Thyroid gland (tissue), 4 donors: Measurements from ENCODE around the gene LEP. TPM values are rescaled to one million over a fixed set of nuclear protein-coding genes. Genes with fewer than 3 reads are reported as not detected.

Experiments used
- DNase-seq, 2 donors: peaks; one replicate each; pipeline ENCODE4 v3.0.0-alpha.2; 2019
- H3K27ac ChIP-seq, 3 donors: fragments of 200-600 bp; sonication (generic); 1 replicate in 2 of 3; 2 replicates in 1 of 3; pipeline ENCODE4 v1.5.1; 2016 to 2019; ENCODE audit warnings: mild to moderate bottlenecking in 1 of 3, moderate library complexity in 1 of 3
- H3K27me3 ChIP-seq: fragments of 200-600 bp; sonication (generic); one replicate; pipeline ENCODE4 v1.5.1; 2019
- H3K36me3 ChIP-seq, 2 donors: fragments of 200-600 bp; sonication (generic); one replicate each; pipeline ENCODE4 v1.5.1; 2016 to 2019
- H3K4me1 ChIP-seq, 2 donors: fragments of 200-600 bp; sonication (generic); one replicate each; pipeline ENCODE4 v1.5.1; 2017 to 2019
- H3K4me3 ChIP-seq, 3 donors: fragments of 200-600 bp; sonication (generic); replicated peaks in 1 of 3; 1 replicate in 2 of 3; 2 replicates in 1 of 3; pipeline ENCODE4 v1.5.1; 2016; ENCODE audit warnings: mild to moderate bottlenecking in 1 of 3
- H3K9me3 ChIP-seq: fragments of 200-600 bp; sonication (generic); one replicate; pipeline ENCODE4 v1.5.1; 2017
- POLR2A ChIP-seq, 2 donors: fragments of 450-650 bp; IDR thresholded peaks; one replicate each; pipeline ENCODE4 v1.6.1; 2017; ENCODE audit warnings: antibody characterized with exemption in 2 of 2, mild to moderate bottlenecking in 2 of 2, moderate library complexity in 1 of 2
- WGBS, 2 donors: methylation state at CpG; one replicate each; pipeline ENCODE4 v1.1.5; 2017; 5-methylcytosine and 5-hydroxymethylcytosine counted together
- intact Hi-C: fragments of 100-400 bp; cut with DNase I; formaldehyde crosslinking; loops from one replicate; pipeline ENCODE4 v1.15.1; 2023
- total RNA-seq, 4 donors: library from RNA; depleted of rRNA; stranded (reverse); fragments of >200 nt; gene quantifications; one replicate each; pipeline ENCODE4 v1.2.3, GENCODE V29; 2016
- TF ChIP-seq, protein P1 (sequence below), 6 experiments: fragments of 200-600 bp in 3 of 6; fragments of 450-650 bp in 3 of 6; sonication (generic) in 3 of 6; IDR thresholded peaks; one replicate each; pipeline ENCODE4 v1.5.1; 2016 to 2019; ENCODE audit warnings: antibody characterized with exemption in 6 of 6, mild to moderate bottlenecking in 2 of 6, inconsistent platforms in 1 of 6, moderate library complexity in 1 of 6

LEP gene
- total RNA-seq, 4 donors from 2014 or later: 0.11 to 0.40 TPM; not detected in 2

DNA sequence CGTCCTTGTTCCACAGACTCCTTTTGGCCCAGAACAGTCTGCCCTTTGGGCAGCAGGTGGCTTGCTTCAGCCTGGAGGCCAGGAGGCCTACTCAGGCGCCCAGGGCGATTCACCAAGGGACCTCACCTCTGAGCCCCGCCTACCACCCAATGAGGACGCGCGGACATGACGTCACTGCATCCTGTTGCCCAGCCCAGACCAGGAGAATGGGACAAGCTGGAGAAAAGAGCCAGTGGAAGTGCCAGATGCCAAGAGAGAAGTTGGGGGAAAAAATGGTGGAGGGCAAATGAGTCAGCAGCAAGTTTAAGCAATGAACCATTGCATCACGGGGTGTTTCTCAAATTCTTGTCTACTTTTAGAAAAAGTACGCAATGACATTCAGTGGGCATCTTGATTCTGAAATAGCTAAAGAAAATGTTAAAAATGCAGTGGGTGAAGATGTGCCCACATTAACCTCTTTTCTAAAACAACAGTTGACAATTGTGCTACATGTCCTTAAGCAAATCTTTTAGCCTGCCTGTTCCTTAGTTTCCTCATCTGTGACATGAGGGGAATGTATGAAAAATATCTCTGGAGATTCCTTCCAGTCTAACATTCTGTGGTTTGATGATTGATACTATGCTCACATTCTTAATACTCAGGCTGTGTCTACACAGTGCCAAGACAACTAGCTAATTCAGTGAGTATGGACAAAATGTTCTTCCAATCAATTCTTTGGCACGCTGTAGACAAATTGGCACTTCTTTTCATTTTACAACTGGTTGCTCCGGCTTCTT, 23.9 kb upstream of the LEP start:
- intact Hi-C loops: no loop called here
- TF ChIP-seq, protein P1, sequence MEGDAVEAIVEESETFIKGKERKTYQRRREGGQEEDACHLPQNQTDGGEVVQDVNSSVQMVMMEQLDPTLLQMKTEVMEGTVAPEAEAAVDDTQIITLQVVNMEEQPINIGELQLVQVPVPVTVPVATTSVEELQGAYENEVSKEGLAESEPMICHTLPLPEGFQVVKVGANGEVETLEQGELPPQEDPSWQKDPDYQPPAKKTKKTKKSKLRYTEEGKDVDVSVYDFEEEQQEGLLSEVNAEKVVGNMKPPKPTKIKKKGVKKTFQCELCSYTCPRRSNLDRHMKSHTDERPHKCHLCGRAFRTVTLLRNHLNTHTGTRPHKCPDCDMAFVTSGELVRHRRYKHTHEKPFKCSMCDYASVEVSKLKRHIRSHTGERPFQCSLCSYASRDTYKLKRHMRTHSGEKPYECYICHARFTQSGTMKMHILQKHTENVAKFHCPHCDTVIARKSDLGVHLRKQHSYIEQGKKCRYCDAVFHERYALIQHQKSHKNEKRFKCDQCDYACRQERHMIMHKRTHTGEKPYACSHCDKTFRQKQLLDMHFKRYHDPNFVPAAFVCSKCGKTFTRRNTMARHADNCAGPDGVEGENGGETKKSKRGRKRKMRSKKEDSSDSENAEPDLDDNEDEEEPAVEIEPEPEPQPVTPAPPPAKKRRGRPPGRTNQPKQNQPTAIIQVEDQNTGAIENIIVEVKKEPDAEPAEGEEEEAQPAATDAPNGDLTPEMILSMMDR (IDR thresholded peaks at IDR 0.05): no peak
- no peak for TF ChIP-seq POLR2A (IDR thresholded peaks at IDR 0.05)
- WGBS, 2 donors: 89 to 94% methylated on average over 12 of the region's 12 CpGs

GRCh38 chr7:128217967-128218652, 23.0 kb upstream of the LEP start:
- Histone ChIP-seq H3K27me3 (no peaks in the 10 kb centered on the region), H3K4me3 (no peak overlapping the region), H3K4me1 (peaks cover 3 to 11% of the 10 kb centered on the region in 2 donors), H3K9me3 (no peaks in the 10 kb centered on the region), H3K36me3 (no peaks in the 10 kb centered on the region), H3K27ac (no peak overlapping the region)
- no peak for TF ChIP-seq POLR2A (IDR thresholded peaks at IDR 0.05)
- TF ChIP-seq, protein P1 (IDR thresholded peaks at IDR 0.05): no peak
- DNase-seq: no peak
- intact Hi-C loops: no loop called here
- 79 to 83% methylated on average over 9 of the region's 9 CpGs for WGBS, 2 donors

More for the DNA sequence above, 23.9 kb upstream of the LEP start:
- DNase-seq: no peak
- Histone ChIP-seq H3K27me3 (no peaks in the 10 kb centered on the region), H3K4me3 (no peak overlapping the region), H3K27ac (no peak overlapping the region), H3K4me1 (peaks cover 3 to 11% of the 10 kb centered on the region in 2 donors), H3K9me3 (no peaks in the 10 kb centered on the region), H3K36me3 (no peaks in the 10 kb centered on the region)

DNA sequence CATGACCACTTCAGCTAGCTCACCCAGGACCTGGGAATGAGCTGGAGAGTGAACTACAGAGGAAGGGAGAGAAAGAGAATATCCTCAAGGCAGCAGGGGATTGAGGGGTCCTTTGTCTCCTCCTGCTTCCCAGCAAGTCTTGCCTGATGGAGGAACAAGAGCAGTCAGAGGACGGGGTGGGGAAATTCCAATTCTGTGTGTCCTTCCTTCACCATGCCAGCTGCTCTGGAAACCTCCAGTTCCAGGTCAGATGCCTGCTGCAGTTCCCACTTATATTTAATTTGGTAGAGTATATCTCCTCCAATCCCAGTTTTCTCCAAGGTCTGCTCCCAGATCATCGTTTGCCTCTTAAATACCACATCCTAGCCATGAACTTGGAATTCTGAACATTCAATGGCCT, 21.4 kb upstream of the LEP start:
- Histone ChIP-seq H3K27ac (no peak overlapping the region), H3K4me3 (no peak overlapping the region), H3K4me1 (peaks cover 3 to 11% of the 10 kb centered on the region in 2 donors), H3K36me3 (no peaks in the 10 kb centered on the region), H3K9me3 (no peaks in the 10 kb centered on the region), H3K27me3 (no peaks in the 10 kb centered on the region)
- intact Hi-C loops: no loop called here
- no peak for DNase-seq
- TF ChIP-seq POLR2A (IDR thresholded peaks at IDR 0.05): no peak
- TF ChIP-seq, protein P1 (IDR thresholded peaks at IDR 0.05): no peak
- WGBS, 2 donors: 88 to 89% methylated on average over 2 of the region's 2 CpGs

GRCh38 chr7:128221929-128222403, 19.1 kb upstream of the LEP start:
- Histone ChIP-seq H3K9me3 (no peaks in the 10 kb centered on the region), H3K27ac (no peak overlapping the region), H3K4me1 (peaks cover 0 to 5% of the 10 kb centered on the region in 2 donors), H3K27me3 (no peaks in the 10 kb centered on the region), H3K36me3 (no peaks in the 10 kb centered on the region), H3K4me3 (no peak overlapping the region)
- peak; percentile 34 to 36 for DNase-seq
- intact Hi-C loops: no loop called here
- TF ChIP-seq, protein P1 (IDR thresholded peaks at IDR 0.05): no peak
- WGBS, 2 donors: 62 to 66% methylated on average over 5 of the region's 5 CpGs
